HCT116 (cell line): Measurements from ENCODE around the gene SLC50A1. TPM values are rescaled to one million over a fixed set of nuclear protein-coding genes. Genes with fewer than 3 reads are reported as not detected.

Source experiments
- ATAC-seq: fragments of 200-7000 bp; cut with Tn5 transposase; 2 replicates; pipeline ENCODE4 v1.9.1; 2020; ENCODE audit warnings: mild to moderate bottlenecking, moderate library complexity
- BruUV-seq: library from RNA; stranded (reverse); fragments of 400-500 nt; replicated peaks from 2 replicates; lab custom pipeline; 2021; lab: Mats Ljungman, UMichigan
- CTCF ChIA-PET: fragments of 300-600 bp; sonication (Branson Sonifier 250); formaldehyde crosslinking; loops from one replicate; lab custom pipeline; 2021; ENCODE audit warnings: antibody characterized with exemption; lab: Charles Lee
- POLR2A ChIA-PET: fragments of 300-600, 350-600 bp; sonication (Branson Sonifier 250); formaldehyde crosslinking; loops from one replicate; lab custom pipeline; 2021; ENCODE audit warnings: antibody characterized with exemption; lab: Charles Lee
- RAD21 ChIA-PET, 2 experiments: fragments of 300-600 bp; sonication (Branson Sonifier 250); formaldehyde crosslinking; loops; one replicate each; lab custom pipeline; 2023; ENCODE audit warnings: low total read pairs in 2 of 2; ENCODE audit not compliant: uncharacterized antibody in 2 of 2, unreplicated experiment in 2 of 2, low non-redundant PET in 1 of 2; lab: Charles Lee
- DNase-seq: peaks from one replicate; pipeline ENCODE4 v3.0.0-alpha.2; 2010; ENCODE audit warnings: low read depth, low spot score
- H2AFZ ChIP-seq: fragments of 200-600 bp; shearing (Covaris generic), sonication (generic); 2 replicates; pipeline ENCODE4 v1.6.1; 2017; ENCODE audit warnings: low read depth, mixed run types, mixed read lengths, antibody characterized with exemption, low read length; ENCODE audit not compliant: poor library complexity, severe bottlenecking
- H3K27ac ChIP-seq: 2 replicates; pipeline ENCODE4 v1.5.1; 2012; ENCODE audit warnings: low read depth, low read length
- H3K27me3 ChIP-seq: fragments of 200-600 bp; sonication (generic); 2 replicates; pipeline ENCODE4 v1.6.1; 2016; ENCODE audit warnings: mixed run types, low read length, mixed read lengths; ENCODE audit not compliant: insufficient read depth
- H3K36me3 ChIP-seq, 2 experiments: fragments of 200-500 bp in 1 of 2; fragments of 200-600 bp in 1 of 2; sonication (Bioruptor generic) in 1 of 2; sonication (generic) in 1 of 2; 2 replicates each; pipeline versions ENCODE4 v1.5.1 to v1.6.1; 2014 to 2016; ENCODE audit warnings: low read length in 2 of 2, inconsistent platforms in 1 of 2, mixed read lengths in 1 of 2, mixed run types in 1 of 2; ENCODE audit not compliant: insufficient read depth in 2 of 2, control insufficient read depth in 1 of 2
- H3K4me1 ChIP-seq, 2 experiments: fragments of 200-600 bp in 1 of 2; sonication (generic) in 1 of 2; 2 replicates each; pipeline versions ENCODE4 v1.5.1 to v1.6.1; 2012 to 2017; ENCODE audit warnings: low read length in 2 of 2, inconsistent platforms in 1 of 2, mild to moderate bottlenecking in 1 of 2, mixed read lengths in 1 of 2, mixed run types in 1 of 2, moderate library complexity in 1 of 2; ENCODE audit not compliant: insufficient read depth in 2 of 2, control insufficient read depth in 1 of 2
- H3K4me2 ChIP-seq: fragments of 200-600 bp; sonication (generic); 2 replicates; pipeline ENCODE4 v1.6.1; 2017; ENCODE audit warnings: mixed run types, low read length, mixed read lengths
- H3K4me3 ChIP-seq, 2 experiments: fragments of 200-600 bp in 1 of 2; sonication (generic) in 1 of 2; replicated peaks in 1 of 2; 2 replicates each; pipeline ENCODE4 v1.5.1; 2011 to 2016; ENCODE audit warnings: low read length in 2 of 2, control low read depth in 1 of 2, low read depth in 1 of 2, mild to moderate bottlenecking in 1 of 2, mixed read lengths in 1 of 2, mixed run types in 1 of 2
- H3K79me2 ChIP-seq: fragments of 200-600 bp; sonication (generic); 2 replicates; pipeline ENCODE4 v1.6.1; 2017; ENCODE audit warnings: mild to moderate bottlenecking, mixed run types, low read length, moderate library complexity, mixed read lengths; ENCODE audit not compliant: insufficient read depth
- H3K9ac ChIP-seq: fragments of 200-600 bp; sonication (generic); 2 replicates; pipeline ENCODE4 v1.6.1; 2016; ENCODE audit warnings: low read length, mixed read lengths
- H3K9me2 ChIP-seq: fragments of 200-600 bp; sonication (generic), shearing (Covaris generic); 2 replicates; pipeline ENCODE4 v1.6.1; 2017; ENCODE audit warnings: mixed run types, mild to moderate bottlenecking, moderate library complexity; ENCODE audit not compliant: insufficient read depth
- H3K9me3 ChIP-seq, 2 experiments: fragments of 200-500 bp in 1 of 2; fragments of 200-600 bp in 1 of 2; sonication (Bioruptor generic) in 1 of 2; sonication (generic) in 1 of 2; 2 replicates each; pipeline ENCODE4 v1.6.1; 2014 to 2017; ENCODE audit warnings: low read length in 2 of 2, mixed read lengths in 2 of 2, inconsistent platforms in 1 of 2, low read depth in 1 of 2, mild to moderate bottlenecking in 1 of 2, mixed run types in 1 of 2, moderate library complexity in 1 of 2; ENCODE audit not compliant: control insufficient read depth in 1 of 2, insufficient read depth in 1 of 2
- H4K20me1 ChIP-seq: fragments of 200-600 bp; sonication (generic), shearing (Covaris generic); 2 replicates; pipeline ENCODE4 v1.6.1; 2017; ENCODE audit warnings: mixed run types, mild to moderate bottlenecking, moderate library complexity; ENCODE audit not compliant: insufficient read depth
- CTCF ChIP-seq, 3 experiments: fragments of 200-600 bp in 1 of 3; sonication (generic) in 1 of 3; IDR thresholded peaks in 2 of 3; conservative IDR thresholded peaks in 1 of 3; 2 replicates each; pipeline ENCODE4 v1.5.1; 2012 to 2017; ENCODE audit warnings: low read depth in 2 of 3, low read length in 2 of 3, antibody characterized with exemption in 1 of 3, borderline replicate concordance in 1 of 3, control low read depth in 1 of 3, mild to moderate bottlenecking in 1 of 3, mixed read lengths in 1 of 3, mixed run types in 1 of 3, moderate library complexity in 1 of 3; ENCODE audit not compliant: insufficient read depth in 1 of 3
- ELF1 ChIP-seq: IDR thresholded peaks from 2 replicates; pipeline ENCODE4 v1.6.1; 2012; ENCODE audit warnings: low read depth, borderline replicate concordance
- FOSL1 ChIP-seq: IDR thresholded peaks from 2 replicates; pipeline ENCODE4 v1.6.1; 2012; ENCODE audit warnings: low read depth
- JUND ChIP-seq: IDR thresholded peaks from 2 replicates; pipeline ENCODE4 v1.6.1; 2012
- POLR2AphosphoS5 ChIP-seq: IDR thresholded peaks from 2 replicates; pipeline ENCODE4 v1.6.1; 2011; ENCODE audit warnings: mild to moderate bottlenecking, low read depth, low read length, moderate library complexity
- ZFX ChIP-seq: fragments of 450-650 bp; IDR thresholded peaks from 2 replicates; pipeline ENCODE4 v1.6.1; 2017
- ZNF274 ChIP-seq: fragments of 200-500 bp; sonication (Bioruptor generic); IDR thresholded peaks from 2 replicates; pipeline ENCODE4 v1.6.1; 2014; ENCODE audit warnings: mild to moderate bottlenecking, low read depth, low read length, inconsistent platforms
- intact Hi-C: fragments of 100-400 bp; cut with micrococcal nuclease; formaldehyde crosslinking; loops from 2 replicates; pipeline ENCODE4 v1.10.0; 2022
- total RNA-seq: library from RNA; stranded (reverse); gene quantifications from one replicate; pipeline ENCODE4 v1.2.1, GENCODE V29; 2021; ENCODE audit not compliant: unreplicated experiment

Gene SLC50A1
- total RNA-seq, 1 experiment from 2014 or later = 49.9 TPM

- H3K27ac ChIP-seq = peak overlapping the region; percentile 97
- ChIA-PET RAD21 (no interaction called here), POLR2A (interaction anchor here (2.3 kb wide), 1 partner anchor 63 kb away, joined by 7 read pairs; no protein-coding TSS in a partner anchor), CTCF (interaction anchor here (1.6 to 3.5 kb wide), 3 partner anchors 37 to 45 kb away, joined by 5 to 13 read pairs (median 11); no protein-coding TSS in a partner anchor)
- no peak for TF ChIP-seq ZFX
- no peak for TF ChIP-seq FOSL1
- TF ChIP-seq CTCF (IDR thresholded peaks at IDR 0.05 in 2 of 3, conservative IDR thresholded peaks at IDR 0.05 in 1 of 3; ENCODE audit: borderline replicate concordance in 1 of 3, insufficient read depth in 1 of 3, low read depth in 2 of 3, low read length in 2 of 3) = no peak
- no peak for TF ChIP-seq POLR2AphosphoS5
- no peak for TF ChIP-seq JUND
- no peak for TF ChIP-seq ELF1
- no peak for TF ChIP-seq ZNF274
- no peaks in the 10 kb centered on the region for H4K20me1 ChIP-seq
- no peaks in the 10 kb centered on the region for H3K9me3 ChIP-seq
- intact Hi-C loops = no loop called here
- peaks cover 13 to 33% of the 10 kb centered on the region in 2 experiments; a peak in 3 of 4 replicates for H3K36me3 ChIP-seq
- DNase-seq (no peak), ATAC-seq (no peak)
- H3K4me3 ChIP-seq = peak overlapping the region; percentile 70 to 97
- peaks cover 41% of the 10 kb centered on the region for H3K79me2 ChIP-seq
- H3K27me3 ChIP-seq = no peaks in the 10 kb centered on the region
- H2AFZ ChIP-seq = no peak overlapping the region
- H3K4me1 ChIP-seq = peaks cover 39 to 87% of the 10 kb centered on the region in 2 experiments
- H3K4me2 ChIP-seq = peak overlapping the region; percentile 99
- BruUV-seq = no TSS peak
- H3K9ac ChIP-seq = peak overlapping the region; percentile 91
- H3K9me2 ChIP-seq = no peaks in the 10 kb centered on the region
These were observed 5.2 kb upstream of the SLC50A1 start for GRCh38 chr1:155130272-155131006.
